ENCODE data around the gene SYNGR3.

Gene SYNGR3

DNA sequence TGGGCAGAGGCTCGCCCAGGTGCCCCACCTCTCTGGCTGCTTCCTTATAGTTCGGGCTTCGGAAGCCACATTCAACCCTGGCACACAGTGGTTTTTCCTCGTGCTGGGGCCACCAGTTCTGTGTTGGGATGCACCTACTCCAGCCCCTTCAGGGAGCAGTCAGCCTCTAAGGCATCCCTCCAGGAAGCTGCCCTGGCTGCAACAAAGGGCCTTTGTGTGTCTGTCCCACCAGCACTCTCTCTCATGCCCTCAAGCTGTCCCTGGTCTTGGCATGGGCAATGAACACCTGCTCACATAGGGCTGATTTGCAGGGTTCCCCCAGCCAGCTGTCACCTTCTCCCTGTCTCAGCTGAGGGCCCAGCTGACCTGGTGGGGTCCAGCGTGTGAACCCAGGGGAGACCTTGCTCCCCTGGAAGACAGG lies 7.7 kb upstream of the SYNGR3 start:
- Histone ChIP-seq H3K9me3 (ENCODE audit: control insufficient read depth, insufficient read depth, low read length) (no peaks in the 10 kb centered on the region), H3K36me3 (ENCODE audit: control insufficient read depth, insufficient read depth, low read length) (peaks cover 27% of the 10 kb centered on the region), H3K9ac (ENCODE audit: low read depth, low read length) (no peak overlapping the region), H3K4me3 (ENCODE audit: low read depth, low read length) (no peak overlapping the region), H3K27me3 (ENCODE audit: control insufficient read depth, insufficient read depth, low read length) (peaks cover 38% of the 10 kb centered on the region), H3K4me1 (ENCODE audit: control insufficient read depth, insufficient read depth, low read length) (peaks cover 6% of the 10 kb centered on the region)

DNA sequence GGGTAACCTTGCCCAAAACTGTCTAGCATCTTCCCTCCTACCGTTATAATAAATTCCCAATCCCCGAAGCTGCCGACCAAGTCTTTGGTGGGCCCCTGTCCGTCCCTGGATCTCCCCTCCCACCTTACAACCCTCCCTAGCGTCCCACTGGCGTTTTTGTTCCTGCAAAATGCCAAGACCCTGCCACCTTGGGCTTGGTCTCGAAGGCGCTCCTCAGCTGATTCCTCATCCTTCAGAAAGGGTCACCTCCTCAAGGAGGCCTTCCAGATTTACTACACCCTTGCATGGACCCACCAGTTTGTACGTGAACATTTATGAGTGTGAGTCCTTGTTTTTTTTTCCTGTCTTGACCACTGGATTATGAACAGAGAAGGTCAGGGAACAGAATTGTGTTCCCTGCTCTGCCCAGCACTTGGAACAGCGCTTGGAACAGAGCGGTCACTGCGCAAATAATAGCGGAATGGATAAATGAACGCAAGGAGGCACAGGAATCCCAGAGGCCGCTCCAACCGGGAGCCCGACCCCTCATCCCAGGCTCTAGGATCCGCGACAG lies 6.7 kb upstream of the SYNGR3 start:
- Histone ChIP-seq H3K9ac (ENCODE audit: low read depth, low read length) (no peak overlapping the region), H3K4me3 (ENCODE audit: low read depth, low read length) (peak overlapping the region; percentile 66), H3K27me3 (ENCODE audit: control insufficient read depth, insufficient read depth, low read length) (peaks cover 40% of the 10 kb centered on the region), H3K9me3 (ENCODE audit: control insufficient read depth, insufficient read depth, low read length) (no peaks in the 10 kb centered on the region), H3K36me3 (ENCODE audit: control insufficient read depth, insufficient read depth, low read length) (peaks cover 19% of the 10 kb centered on the region), H3K4me1 (ENCODE audit: control insufficient read depth, insufficient read depth, low read length) (peaks cover 6% of the 10 kb centered on the region)

DNA sequence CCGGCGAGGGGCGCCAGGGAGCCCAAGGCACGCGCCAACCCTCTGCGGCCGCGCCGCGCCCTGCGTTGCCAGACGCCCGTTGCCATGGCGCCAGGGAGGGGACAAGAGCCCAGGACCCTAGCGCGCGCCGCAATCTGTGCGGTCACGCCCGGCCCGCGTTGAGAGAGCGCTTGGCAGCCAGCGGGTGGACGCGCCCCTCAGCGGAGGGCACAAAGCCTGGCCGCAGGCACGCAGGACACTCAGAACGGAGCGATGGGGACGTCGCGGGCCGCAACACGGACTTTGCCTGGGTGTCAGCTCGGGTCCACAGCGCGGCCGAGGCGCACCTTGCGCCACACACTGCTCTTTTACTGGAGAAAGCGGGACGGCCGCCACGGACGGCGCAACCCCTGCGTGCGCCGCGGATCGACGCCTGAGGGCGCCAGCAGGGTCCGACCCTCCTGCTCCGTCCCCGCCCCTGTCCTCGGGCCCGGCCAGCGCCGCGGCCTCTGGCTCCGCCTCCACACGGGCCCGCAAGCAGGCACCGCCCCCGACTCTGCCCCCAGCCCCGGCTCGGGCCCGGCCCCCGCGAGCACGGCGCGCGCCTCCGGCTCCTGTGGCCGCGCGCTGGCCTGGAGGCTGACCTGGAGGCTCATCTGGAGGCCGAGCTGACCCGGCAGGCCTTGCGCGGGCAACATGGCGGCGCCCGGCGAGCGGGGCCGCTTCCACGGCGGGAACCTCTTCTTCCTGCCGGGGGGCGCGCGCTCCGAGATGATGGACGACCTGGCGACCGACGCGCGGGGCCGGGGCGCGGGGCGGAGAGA lies 6.0 kb upstream of the SYNGR3 start, which contains the start of gene GFER:
Gene GFER, plus strand, starts transcription at position 650 of the 803 bp plus-strand sequence. Its CDS starts 26 bp downstream, at position 676.
- H3K27me3 ChIP-seq (ENCODE audit: control insufficient read depth, insufficient read depth, low read length) = peaks cover 45% of the 10 kb centered on the region
- peaks cover 6% of the 10 kb centered on the region for H3K4me1 ChIP-seq (ENCODE audit: control insufficient read depth, insufficient read depth, low read length)
- H3K9me3 ChIP-seq (ENCODE audit: control insufficient read depth, insufficient read depth, low read length) = no peaks in the 10 kb centered on the region
- peak within 1 kb of the TSS; percentile 76 for H3K4me3 ChIP-seq (ENCODE audit: low read depth, low read length)
- peaks cover 16% of the 10 kb centered on the region for H3K36me3 ChIP-seq (ENCODE audit: control insufficient read depth, insufficient read depth, low read length)
- peak within 1 kb of the TSS; percentile 79 for H3K9ac ChIP-seq (ENCODE audit: low read depth, low read length)

DNA sequence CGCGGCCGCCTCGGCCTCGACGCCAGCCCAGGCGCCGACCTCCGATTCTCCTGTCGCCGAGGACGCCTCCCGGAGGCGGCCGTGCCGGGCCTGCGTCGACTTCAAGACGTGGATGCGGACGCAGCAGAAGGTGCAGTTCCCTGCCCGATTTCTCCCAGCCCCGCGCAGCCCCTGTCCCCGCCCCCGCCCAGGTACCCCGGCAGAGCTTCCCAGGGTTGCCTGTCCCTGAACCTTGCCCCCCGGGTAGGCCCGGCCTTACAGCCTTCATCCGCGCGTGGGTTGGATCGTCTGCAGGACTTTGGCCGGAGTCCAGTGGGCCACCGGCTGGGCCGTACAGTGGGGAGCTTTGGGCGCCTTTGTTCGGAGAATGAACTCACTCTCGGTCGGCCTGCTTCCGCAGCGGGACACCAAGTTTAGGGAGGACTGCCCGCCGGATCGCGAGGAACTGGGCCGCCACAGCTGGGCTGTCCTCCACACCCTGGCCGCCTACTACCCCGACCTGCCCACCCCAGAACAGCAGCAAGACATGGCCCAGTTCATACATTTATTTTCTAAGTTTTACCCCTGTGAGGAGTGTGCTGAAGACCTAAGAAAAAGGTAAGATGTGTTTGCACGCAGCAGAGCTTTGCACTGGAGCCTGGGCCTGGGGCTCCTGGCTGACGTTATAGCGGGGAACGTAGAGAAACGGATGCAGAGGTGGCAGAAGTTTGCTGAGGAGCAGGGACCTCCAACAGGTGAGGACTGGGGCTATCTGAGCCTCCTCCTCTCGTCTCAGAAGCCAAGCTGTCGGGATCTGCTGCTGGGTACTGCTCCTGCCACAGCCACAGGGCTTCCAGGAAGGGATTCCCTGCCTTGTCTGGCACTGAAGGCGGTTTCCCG lies 5.2 kb upstream of the SYNGR3 start:
- Histone ChIP-seq H3K4me1 (ENCODE audit: control insufficient read depth, insufficient read depth, low read length) (peaks cover 6% of the 10 kb centered on the region), H3K36me3 (ENCODE audit: control insufficient read depth, insufficient read depth, low read length) (peaks cover 16% of the 10 kb centered on the region), H3K27me3 (ENCODE audit: control insufficient read depth, insufficient read depth, low read length) (peaks cover 52% of the 10 kb centered on the region), H3K9me3 (ENCODE audit: control insufficient read depth, insufficient read depth, low read length) (no peaks in the 10 kb centered on the region), H3K4me3 (ENCODE audit: low read depth, low read length) (peak overlapping the region; percentile 76), H3K9ac (ENCODE audit: low read depth, low read length) (peak overlapping the region; percentile 79)

DNA sequence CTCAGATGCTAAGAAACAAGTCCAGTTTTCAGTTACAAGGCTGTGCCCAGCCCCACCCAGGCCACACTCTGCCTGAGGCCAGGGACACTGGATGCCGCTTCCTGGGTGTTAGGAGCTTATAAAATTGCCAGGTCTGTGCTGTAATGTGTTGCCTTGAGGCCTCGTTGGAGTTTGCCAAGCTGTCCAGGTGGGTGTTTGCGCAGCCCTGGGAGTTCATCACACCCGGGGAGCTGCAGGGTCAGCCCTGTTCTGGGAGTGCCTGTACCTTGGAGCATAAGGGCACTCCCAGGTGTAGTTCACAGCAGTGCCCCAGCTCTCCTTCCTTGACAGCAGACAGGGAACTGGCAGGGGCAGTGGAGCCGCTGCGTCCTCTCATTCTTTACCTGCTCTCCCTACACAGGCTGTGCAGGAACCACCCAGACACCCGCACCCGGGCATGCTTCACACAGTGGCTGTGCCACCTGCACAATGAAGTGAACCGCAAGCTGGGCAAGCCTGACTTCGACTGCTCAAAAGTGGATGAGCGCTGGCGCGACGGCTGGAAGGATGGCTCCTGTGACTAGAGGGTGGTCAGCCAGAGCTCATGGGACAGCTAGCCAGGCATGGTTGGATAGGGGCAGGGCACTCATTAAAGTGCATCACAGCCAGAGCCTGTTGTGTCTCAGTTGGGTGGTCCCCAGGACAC lies 4.2 kb upstream of the SYNGR3 start:
- H3K4me3 ChIP-seq (ENCODE audit: low read depth, low read length) = peak overlapping the region; percentile 76
- H3K27me3 ChIP-seq (ENCODE audit: control insufficient read depth, insufficient read depth, low read length) = peaks cover 42% of the 10 kb centered on the region
- no peak overlapping the region for H3K9ac ChIP-seq (ENCODE audit: low read depth, low read length)
- H3K9me3 ChIP-seq (ENCODE audit: control insufficient read depth, insufficient read depth, low read length) = no peaks in the 10 kb centered on the region
- peaks cover 6% of the 10 kb centered on the region for H3K4me1 ChIP-seq (ENCODE audit: control insufficient read depth, insufficient read depth, low read length)
- peaks cover 16% of the 10 kb centered on the region for H3K36me3 ChIP-seq (ENCODE audit: control insufficient read depth, insufficient read depth, low read length)

DNA sequence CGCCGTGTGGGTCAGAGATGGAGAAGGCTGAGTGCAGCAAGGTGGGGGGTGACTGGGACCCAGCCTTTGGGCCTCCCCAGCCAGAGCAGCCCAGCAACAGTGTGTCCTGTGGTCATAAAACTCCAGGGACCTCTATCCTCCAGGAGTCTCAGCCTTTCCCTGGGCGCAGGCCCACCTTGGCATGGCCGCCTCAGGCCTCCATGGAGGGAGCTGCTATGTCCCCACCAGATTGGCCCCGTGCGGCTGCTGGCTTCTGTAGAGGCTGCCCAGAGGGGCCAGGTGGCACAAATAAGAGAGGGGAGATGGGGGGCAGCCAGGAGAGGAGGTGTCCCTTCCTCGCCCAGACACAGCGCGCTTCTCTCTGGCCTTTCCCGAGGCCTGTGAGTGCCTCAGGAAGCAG lies 2.6 kb upstream of the SYNGR3 start:
- Histone ChIP-seq H3K4me3 (ENCODE audit: low read depth, low read length) (no peak overlapping the region), H3K36me3 (ENCODE audit: control insufficient read depth, insufficient read depth, low read length) (peaks cover 16% of the 10 kb centered on the region), H3K9ac (ENCODE audit: low read depth, low read length) (no peak overlapping the region), H3K9me3 (ENCODE audit: control insufficient read depth, insufficient read depth, low read length) (no peaks in the 10 kb centered on the region), H3K27me3 (ENCODE audit: control insufficient read depth, insufficient read depth, low read length) (peaks cover 35% of the 10 kb centered on the region), H3K4me1 (ENCODE audit: control insufficient read depth, insufficient read depth, low read length) (peaks cover 6% of the 10 kb centered on the region)

DNA sequence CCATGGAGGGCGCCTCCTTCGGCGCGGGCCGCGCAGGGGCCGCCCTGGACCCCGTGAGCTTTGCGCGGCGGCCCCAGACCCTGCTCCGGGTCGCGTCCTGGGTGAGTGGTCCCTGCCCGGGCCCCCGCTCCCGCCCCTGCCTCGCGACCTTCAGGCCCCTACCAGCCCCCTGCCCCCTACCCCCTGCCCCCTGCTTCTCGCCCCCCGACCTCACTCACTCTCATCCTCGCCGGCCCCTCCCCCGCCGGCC lies 256 bp downstream of the SYNGR3 start:
- Histone ChIP-seq H3K4me1 (ENCODE audit: control insufficient read depth, insufficient read depth, low read length) (peaks cover under 1% of the 10 kb centered on the region), H3K36me3 (ENCODE audit: control insufficient read depth, insufficient read depth, low read length) (peaks cover 16% of the 10 kb centered on the region), H3K9ac (ENCODE audit: low read depth, low read length) (no peak overlapping the region), H3K4me3 (ENCODE audit: low read depth, low read length) (peak overlapping the region; percentile 32), H3K9me3 (ENCODE audit: control insufficient read depth, insufficient read depth, low read length) (no peaks in the 10 kb centered on the region), H3K27me3 (ENCODE audit: control insufficient read depth, insufficient read depth, low read length) (peaks cover 24% of the 10 kb centered on the region)

DNA sequence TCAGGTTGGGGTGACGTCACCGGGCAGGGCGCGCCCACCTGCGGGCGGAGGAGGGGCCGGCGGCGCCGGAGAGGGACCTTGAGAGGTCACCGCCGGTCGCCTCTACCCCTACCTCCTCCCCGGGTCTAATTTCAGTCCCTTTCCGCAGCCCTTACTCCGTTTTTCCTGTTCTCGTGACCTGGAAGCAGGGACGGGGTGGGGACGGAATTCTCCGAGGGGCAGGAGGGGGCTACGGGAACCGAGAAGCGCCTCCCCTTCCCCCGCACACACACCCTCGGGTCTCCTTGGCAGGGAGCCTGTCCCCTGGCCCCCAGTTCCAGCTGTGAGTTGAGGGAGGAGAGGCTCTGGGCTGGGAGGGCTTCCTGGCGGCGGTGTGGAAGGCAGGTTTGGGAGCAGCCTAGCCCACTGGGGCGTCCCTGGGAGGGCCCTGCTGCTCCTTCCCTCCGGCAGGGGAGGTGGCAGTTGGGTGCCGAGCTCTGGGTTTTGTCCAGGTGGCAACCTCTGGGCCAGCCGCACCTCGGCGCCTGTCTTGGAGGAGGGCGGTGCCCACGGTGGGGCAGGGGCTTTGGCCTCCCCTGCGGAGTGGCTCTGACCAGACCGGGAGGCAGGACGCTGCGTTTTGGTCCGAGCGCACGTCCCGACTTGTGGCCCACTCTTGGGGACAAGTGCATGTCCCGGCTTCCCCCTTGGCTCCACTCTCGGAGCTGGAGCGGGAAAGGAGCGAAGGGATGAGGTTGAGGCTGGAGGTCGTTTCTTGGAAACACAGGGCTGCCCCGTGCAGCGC lies 773 bp downstream of the SYNGR3 start:
- Histone ChIP-seq H3K9me3 (ENCODE audit: control insufficient read depth, insufficient read depth, low read length) (no peaks in the 10 kb centered on the region), H3K36me3 (ENCODE audit: control insufficient read depth, insufficient read depth, low read length) (peaks cover 12% of the 10 kb centered on the region), H3K9ac (ENCODE audit: low read depth, low read length) (peak overlapping the region; percentile 60), H3K4me3 (ENCODE audit: low read depth, low read length) (peak overlapping the region; percentile 73), H3K27me3 (ENCODE audit: control insufficient read depth, insufficient read depth, low read length) (peaks cover 24% of the 10 kb centered on the region), H3K4me1 (ENCODE audit: control insufficient read depth, insufficient read depth, low read length) (no peaks in the 10 kb centered on the region)

DNA sequence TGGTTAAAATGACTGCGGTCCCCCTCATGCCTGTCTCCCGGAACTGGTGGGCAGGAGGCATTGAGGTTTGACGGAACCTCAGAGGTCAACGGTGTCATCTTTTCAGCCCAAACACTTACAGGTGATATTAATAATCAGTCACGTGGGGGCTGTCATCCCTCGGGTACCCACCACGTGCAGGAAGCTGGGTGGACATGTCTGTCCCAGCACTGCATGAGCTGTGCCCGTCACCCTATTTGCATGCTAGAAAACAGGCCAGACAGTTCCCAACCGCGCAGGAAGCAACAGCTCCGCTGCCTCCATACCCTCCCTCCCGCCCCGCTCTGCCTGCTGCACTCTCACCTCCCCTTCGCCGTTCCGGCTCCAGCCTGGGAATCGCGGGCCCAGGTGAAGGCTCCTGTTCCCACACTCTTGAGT lies 1.4 kb downstream of the SYNGR3 start:
- Histone ChIP-seq H3K4me3 (ENCODE audit: low read depth, low read length) (peak overlapping the region; percentile 73), H3K9ac (ENCODE audit: low read depth, low read length) (no peak overlapping the region), H3K4me1 (ENCODE audit: control insufficient read depth, insufficient read depth, low read length) (no peaks in the 10 kb centered on the region), H3K27me3 (ENCODE audit: control insufficient read depth, insufficient read depth, low read length) (peaks cover 24% of the 10 kb centered on the region), H3K36me3 (ENCODE audit: control insufficient read depth, insufficient read depth, low read length) (peaks cover 6% of the 10 kb centered on the region), H3K9me3 (ENCODE audit: control insufficient read depth, insufficient read depth, low read length) (no peaks in the 10 kb centered on the region)

DNA sequence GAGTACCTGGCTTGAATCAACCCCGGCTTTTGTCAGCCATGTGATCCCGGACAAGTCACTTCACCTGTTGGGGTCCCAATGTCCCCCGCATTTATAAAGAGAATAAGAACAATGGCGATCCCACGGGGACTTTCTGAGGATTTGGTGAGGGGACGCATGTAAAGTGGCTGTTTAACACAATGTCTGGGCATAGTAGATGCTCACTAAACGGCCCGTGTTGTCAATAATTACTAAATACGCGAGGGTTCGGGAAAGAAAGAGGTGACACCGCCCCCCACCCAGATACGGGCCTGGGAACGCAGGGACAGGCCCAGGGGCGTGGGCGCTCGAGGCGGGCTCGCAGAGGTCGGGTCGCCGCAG lies 1.8 kb downstream of the SYNGR3 start:
- Histone ChIP-seq H3K9ac (ENCODE audit: low read depth, low read length) (no peak overlapping the region), H3K4me3 (ENCODE audit: low read depth, low read length) (peak overlapping the region; percentile 73), H3K4me1 (ENCODE audit: control insufficient read depth, insufficient read depth, low read length) (no peaks in the 10 kb centered on the region), H3K36me3 (ENCODE audit: control insufficient read depth, insufficient read depth, low read length) (peaks cover 4% of the 10 kb centered on the region), H3K27me3 (ENCODE audit: control insufficient read depth, insufficient read depth, low read length) (peaks cover 24% of the 10 kb centered on the region), H3K9me3 (ENCODE audit: control insufficient read depth, insufficient read depth, low read length) (no peaks in the 10 kb centered on the region)

Data from iPS-15b (cell line).